Sigmoid colon (tissue), 4 donors: ENCODE measurements around the gene SMIM28.

Experiments
- CTCF ChIP-seq, 4 experiments: fragments of 450-650 bp in 3 of 4; fragments of 200-600 bp in 1 of 4; IDR thresholded peaks; one replicate each; pipeline ENCODE4 v1.5.1; 2016 to 2019; ENCODE audit warnings: antibody characterized with exemption in 4 of 4, mild to moderate bottlenecking in 3 of 4, moderate library complexity in 2 of 4
- POLR2A ChIP-seq, 2 donors: fragments of 450-650 bp; IDR thresholded peaks; one replicate each; pipeline ENCODE4 v1.6.1; 2016; ENCODE audit warnings: antibody characterized with exemption in 2 of 2, mild to moderate bottlenecking in 2 of 2, moderate library complexity in 2 of 2
- POLR2AphosphoS5 ChIP-seq, 4 donors: sonication (generic); formaldehyde crosslinking; IDR thresholded peaks; one replicate each; pipeline ENCODE4 v1.6.1; 2017; ENCODE audit warnings: antibody characterized with exemption in 4 of 4

GRCh38 chr6:138389551-138389950, 11.8 kb downstream of the SMIM28 start:
- TF ChIP-seq POLR2A (IDR thresholded peaks at IDR 0.05), result no peak
- no peak for TF ChIP-seq CTCF (IDR thresholded peaks at IDR 0.05)
- TF ChIP-seq POLR2AphosphoS5 (IDR thresholded peaks at IDR 0.05), result no peak
